ENCODE data around the gene LYST.

Gene LYST

GRCh38 chr1:235908742-235909520 lies 42.2 kb upstream of the LYST start:
- Histone ChIP-seq H3K27ac (ENCODE audit: low read length) (no peak overlapping the region), H3K79me2 (ENCODE audit: low read length) (no peaks in the 10 kb centered on the region), H3K9ac (ENCODE audit: low read length) (no peak overlapping the region), H3F3A (ENCODE audit: insufficient read depth, low read length) (no peaks in the 10 kb centered on the region), H3K4me3 (ENCODE audit: low read length) (no peak overlapping the region), H3K36me3 (replicated peaks; ENCODE audit: insufficient read depth, low read length) (no peaks in the 10 kb centered on the region), H3K4me1 (ENCODE audit: low read length) (no peaks in the 10 kb centered on the region), H3K4me2 (ENCODE audit: low read depth, low read length) (no peak overlapping the region), H3K9me3 (replicated peaks; ENCODE audit: insufficient read depth, low read length) (no peaks in the 10 kb centered on the region), H3K27me3 (replicated peaks; ENCODE audit: insufficient read depth, low read length) (no peaks in the 10 kb centered on the region), H4K20me1 (ENCODE audit: insufficient read depth, low read length) (no peaks in the 10 kb centered on the region), H2AFZ (ENCODE audit: low read length) (no peak overlapping the region), H3K9me2 (replicated peaks; ENCODE audit: insufficient read depth, low read length) (no peaks in the 10 kb centered on the region)
- TF ChIP-seq EZH2 (optimal IDR thresholded peaks at IDR 0.05; ENCODE audit: low read depth, low read length) (no peak), CTCF (IDR thresholded peaks at IDR 0.05; ENCODE audit: low read length) (no peak), EZH2phosphoT487 (IDR thresholded peaks at IDR 0.05; ENCODE audit: low read length) (no peak)
- DNase-seq = no peak

GRCh38 chr1:235907897-235908240 lies 41.2 kb upstream of the LYST start:
- H3K79me2 ChIP-seq (ENCODE audit: low read length) = no peaks in the 10 kb centered on the region
- TF ChIP-seq EZH2phosphoT487 (IDR thresholded peaks at IDR 0.05; ENCODE audit: low read length) = no peak
- no peak for TF ChIP-seq EZH2 (optimal IDR thresholded peaks at IDR 0.05; ENCODE audit: low read depth, low read length)
- TF ChIP-seq CTCF (IDR thresholded peaks at IDR 0.05; ENCODE audit: low read length) = no peak
- H2AFZ ChIP-seq (ENCODE audit: low read length) = no peak overlapping the region
- DNase-seq = no peak
- no peak overlapping the region for H3K9ac ChIP-seq (ENCODE audit: low read length)
- no peaks in the 10 kb centered on the region for H3K4me1 ChIP-seq (ENCODE audit: low read length)
- no peak overlapping the region for H3K4me2 ChIP-seq (ENCODE audit: low read depth, low read length)
- H3K27me3 ChIP-seq (replicated peaks; ENCODE audit: insufficient read depth, low read length) = no peaks in the 10 kb centered on the region
- H3K4me3 ChIP-seq (ENCODE audit: low read length) = no peak overlapping the region
- H3K9me3 ChIP-seq (replicated peaks; ENCODE audit: insufficient read depth, low read length) = no peaks in the 10 kb centered on the region
- no peaks in the 10 kb centered on the region for H3F3A ChIP-seq (ENCODE audit: insufficient read depth, low read length)
- no peaks in the 10 kb centered on the region for H4K20me1 ChIP-seq (ENCODE audit: insufficient read depth, low read length)
- H3K9me2 ChIP-seq (replicated peaks; ENCODE audit: insufficient read depth, low read length) = no peaks in the 10 kb centered on the region
- no peaks in the 10 kb centered on the region for H3K36me3 ChIP-seq (replicated peaks; ENCODE audit: insufficient read depth, low read length)
- H3K27ac ChIP-seq (ENCODE audit: low read length) = no peak overlapping the region

GRCh38 chr1:235907187-235907896 lies 40.6 kb upstream of the LYST start:
- TF ChIP-seq EZH2 (optimal IDR thresholded peaks at IDR 0.05; ENCODE audit: low read depth, low read length) = no peak
- TF ChIP-seq EZH2phosphoT487 (IDR thresholded peaks at IDR 0.05; ENCODE audit: low read length) = no peak
- no peak for TF ChIP-seq CTCF (IDR thresholded peaks at IDR 0.05; ENCODE audit: low read length)
- Histone ChIP-seq H3K27ac (ENCODE audit: low read length) (no peak overlapping the region), H3K79me2 (ENCODE audit: low read length) (no peaks in the 10 kb centered on the region), H3K36me3 (replicated peaks; ENCODE audit: insufficient read depth, low read length) (no peaks in the 10 kb centered on the region), H3K27me3 (replicated peaks; ENCODE audit: insufficient read depth, low read length) (no peaks in the 10 kb centered on the region), H3F3A (ENCODE audit: insufficient read depth, low read length) (no peaks in the 10 kb centered on the region), H3K4me3 (ENCODE audit: low read length) (no peak overlapping the region), H3K9ac (ENCODE audit: low read length) (no peak overlapping the region), H3K4me1 (ENCODE audit: low read length) (no peaks in the 10 kb centered on the region), H3K9me2 (replicated peaks; ENCODE audit: insufficient read depth, low read length) (no peaks in the 10 kb centered on the region), H4K20me1 (ENCODE audit: insufficient read depth, low read length) (no peaks in the 10 kb centered on the region), H2AFZ (ENCODE audit: low read length) (no peak overlapping the region), H3K9me3 (replicated peaks; ENCODE audit: insufficient read depth, low read length) (no peaks in the 10 kb centered on the region), H3K4me2 (ENCODE audit: low read depth, low read length) (no peak overlapping the region)
- no peak for DNase-seq

All from MM.1S (cell line).